ENCODE data around the gene CDH13.
A peak's percentile ranks its signal among the peaks of the same experiment; 100 is the strongest.

CDH13 gene

GRCh38 chr16:82626791-82627261 is at the start of gene CDH13:
CDH13 (plus strand) TSS chr16:82626969.
- DNase-seq, result no peak

GRCh38 chr16:82580298-82580890 is 46.4 kb upstream of the CDH13 start:
- DNase-seq, result peak; percentile 71

- no peak for DNase-seq
These were observed 43.8 kb upstream of the CDH13 start for GRCh38 chr16:82582975-82583374.

- no peak for DNase-seq
These were observed 43.3 kb upstream of the CDH13 start for GRCh38 chr16:82583422-82583821.

GRCh38 chr16:82584553-82585152 is 42.1 kb upstream of the CDH13 start:
- DNase-seq, result peak; percentile 29

GRCh38 chr16:82585675-82586074 is 41.1 kb upstream of the CDH13 start:
- no peak for DNase-seq

- no peak for DNase-seq
These were observed 40.6 kb upstream of the CDH13 start for GRCh38 chr16:82586130-82586529.

GRCh38 chr16:82587289-82587688 is 39.5 kb upstream of the CDH13 start:
- DNase-seq, result no peak

GRCh38 chr16:82589407-82589806 is 37.4 kb upstream of the CDH13 start:
- DNase-seq, result no peak

GRCh38 chr16:82594114-82594513 is 32.7 kb upstream of the CDH13 start:
- DNase-seq, result no peak

- DNase-seq, result no peak
These were observed 28.0 kb upstream of the CDH13 start for GRCh38 chr16:82598771-82599170.

GRCh38 chr16:82601989-82602640 is 24.7 kb upstream of the CDH13 start:
- DNase-seq, result no peak

- DNase-seq, result peak; percentile 19
These were observed 22.9 kb upstream of the CDH13 start for GRCh38 chr16:82603784-82604411.

GRCh38 chr16:82605076-82605475 is 21.7 kb upstream of the CDH13 start:
- DNase-seq, result no peak

GRCh38 chr16:82605863-82606620 is 20.7 kb upstream of the CDH13 start:
- no peak for DNase-seq

GRCh38 chr16:82609140-82609539 is 17.6 kb upstream of the CDH13 start:
- DNase-seq, result no peak

GRCh38 chr16:82612263-82612662 is 14.5 kb upstream of the CDH13 start:
- DNase-seq, result no peak

- no peak for DNase-seq
These were observed 10.4 kb upstream of the CDH13 start for GRCh38 chr16:82616356-82616755.

- DNase-seq, result peak; percentile 8
These were observed 5.0 kb upstream of the CDH13 start for GRCh38 chr16:82621781-82622180.

GRCh38 chr16:82623241-82623640 is 3.5 kb upstream of the CDH13 start:
- no peak for DNase-seq

- no peak for DNase-seq
These were observed 1.5 kb upstream of the CDH13 start for GRCh38 chr16:82625066-82625968.

GRCh38 chr16:82628088-82628423 is 1.3 kb downstream of the CDH13 start:
- no peak for DNase-seq

Data from NCI-H1092 treated with DMSO at 0.1 percent for 48 hours (cell line).